GM19395 (cell line): ENCODE results near the gene SLC2A8.

ENCODE experiments used
- ATAC-seq: cut with Tn5 transposase; IDR thresholded peaks from one replicate; pipeline ENCODE4 v1.9.1; 2021; ENCODE audit warnings: mild to moderate bottlenecking, moderate library complexity; ENCODE audit not compliant: unreplicated experiment

Gene SLC2A8

GRCh38 chr9:127370672-127371648, 26.0 kb upstream of the SLC2A8 start:
- ATAC-seq = no peak

- no peak for ATAC-seq
These were observed 16.5 kb upstream of the SLC2A8 start for GRCh38 chr9:127380479-127380878.

- ATAC-seq = no peak
These were observed 14.4 kb upstream of the SLC2A8 start for GRCh38 chr9:127382541-127382940.

GRCh38 chr9:127384016-127384730, 12.8 kb upstream of the SLC2A8 start:
- ATAC-seq = no peak

- no peak for ATAC-seq
These were observed 12.1 kb upstream of the SLC2A8 start for GRCh38 chr9:127384901-127385300.

- ATAC-seq = no peak
These were observed 10.7 kb upstream of the SLC2A8 start for GRCh38 chr9:127386249-127386648.

- no peak for ATAC-seq
These were observed 10.0 kb upstream of the SLC2A8 start for GRCh38 chr9:127386981-127387380.

- peak; percentile 87 for ATAC-seq
These were observed 8.7 kb upstream of the SLC2A8 start for GRCh38 chr9:127388037-127388855.

- no peak for ATAC-seq
These were observed 8.1 kb upstream of the SLC2A8 start for GRCh38 chr9:127388856-127389238.

- ATAC-seq = no peak
These were observed 7.4 kb upstream of the SLC2A8 start for GRCh38 chr9:127389381-127390247.

- no peak for ATAC-seq
These were observed 6.8 kb upstream of the SLC2A8 start for GRCh38 chr9:127390248-127390545.

- ATAC-seq = no peak
These were observed 6.4 kb upstream of the SLC2A8 start for GRCh38 chr9:127390563-127390962.

GRCh38 chr9:127392166-127392565, 4.8 kb upstream of the SLC2A8 start:
- no peak for ATAC-seq

- ATAC-seq = no peak
These were observed 4.0 kb upstream of the SLC2A8 start for GRCh38 chr9:127392976-127393375.

- no peak for ATAC-seq
These were observed 3.3 kb upstream of the SLC2A8 start for GRCh38 chr9:127393645-127394044.

- no peak for ATAC-seq
These were observed 1.3 kb upstream of the SLC2A8 start for GRCh38 chr9:127395497-127396252.

- ATAC-seq = no peak
These were observed 639 bp upstream of the SLC2A8 start for GRCh38 chr9:127396253-127396807.

- no peak for ATAC-seq
These were observed 791 bp downstream of the SLC2A8 start for GRCh38 chr9:127397646-127398274.

- ATAC-seq = no peak
These were observed 1.3 kb downstream of the SLC2A8 start for GRCh38 chr9:127398275-127398647.
